NK-92 (cell line): ENCODE measurements around the gene SKI.

Source experiments
- DNase-seq: peaks from one replicate; lab custom pipeline; 2025; ENCODE audit not compliant: unreplicated experiment; lab: John Stamatoyannopoulos, UW

Gene SKI

GRCh38 chr1:2274929-2275475, 46.9 kb downstream of the SKI start:
- DNase-seq = no peak

GRCh38 chr1:2275796-2276536, 47.8 kb downstream of the SKI start:
- DNase-seq = no peak

- no peak for DNase-seq
Observed at GRCh38 chr1:2276803-2277580, 48.9 kb downstream of the SKI start.

- DNase-seq = no peak
Observed at GRCh38 chr1:2277741-2278488, 49.8 kb downstream of the SKI start.

GRCh38 chr1:2278591-2279209, 50.6 kb downstream of the SKI start:
- DNase-seq = no peak

GRCh38 chr1:2279210-2279639, 51.1 kb downstream of the SKI start:
- DNase-seq = no peak

- DNase-seq = no peak
Observed at GRCh38 chr1:2279817-2280216, 51.7 kb downstream of the SKI start.

GRCh38 chr1:2282556-2283270, 54.6 kb downstream of the SKI start:
- DNase-seq = no peak

- DNase-seq = no peak
Observed at GRCh38 chr1:2283371-2283990, 55.4 kb downstream of the SKI start.

GRCh38 chr1:2283991-2284895, 56.1 kb downstream of the SKI start:
- DNase-seq = no peak

GRCh38 chr1:2284932-2285331, 56.8 kb downstream of the SKI start:
- no peak for DNase-seq

GRCh38 chr1:2286923-2287322, 58.8 kb downstream of the SKI start:
- DNase-seq = no peak

- DNase-seq = no peak
Observed at GRCh38 chr1:2287649-2288048, 59.5 kb downstream of the SKI start.

- DNase-seq = no peak
Observed at GRCh38 chr1:2288311-2288710, 60.2 kb downstream of the SKI start.

- DNase-seq = no peak
Observed at GRCh38 chr1:2288816-2289536, 60.9 kb downstream of the SKI start.

GRCh38 chr1:2289607-2290006, 61.5 kb downstream of the SKI start:
- DNase-seq = no peak

- no peak for DNase-seq
Observed at GRCh38 chr1:2290171-2290578, 62.1 kb downstream of the SKI start.
